Stimulated activated naive CD8-positive, alpha-beta T cell treated with anti-CD3 and anti-CD28 coated beads, Interleukin-15, Interleukin-2, amounts not matched to agents 100 ng/mL and 50 ng/mL, for 24 hours (primary cell): ENCODE measurements around the gene PACSIN2.
"Not testable (repeated sequence)": the region's sequence is repeated elsewhere in the genome, so short reads cannot be mapped to it uniquely, and the experiment has no call there.

Source experiments
- H3K27ac Mint-ChIP-seq: one replicate; pipeline ENCODE4 v1.8.0; 2021; ENCODE audit warnings: mild to moderate bottlenecking, mixed read lengths
- H3K27me3 Mint-ChIP-seq: one replicate; pipeline ENCODE4 v1.8.0; 2021; ENCODE audit warnings: mixed read lengths
- H3K36me3 Mint-ChIP-seq: one replicate; pipeline ENCODE4 v1.8.0; 2021; ENCODE audit warnings: low read depth, mixed read lengths
- H3K4me1 Mint-ChIP-seq: one replicate; pipeline ENCODE4 v1.8.0; 2021; ENCODE audit warnings: low read depth, mixed read lengths
- H3K4me3 Mint-ChIP-seq: one replicate; pipeline ENCODE4 v1.8.0; 2021; ENCODE audit warnings: mild to moderate bottlenecking, mixed read lengths
- H3K9me3 Mint-ChIP-seq: one replicate; pipeline ENCODE4 v1.8.0; 2021; ENCODE audit warnings: mixed read lengths

Gene PACSIN2

DNA sequence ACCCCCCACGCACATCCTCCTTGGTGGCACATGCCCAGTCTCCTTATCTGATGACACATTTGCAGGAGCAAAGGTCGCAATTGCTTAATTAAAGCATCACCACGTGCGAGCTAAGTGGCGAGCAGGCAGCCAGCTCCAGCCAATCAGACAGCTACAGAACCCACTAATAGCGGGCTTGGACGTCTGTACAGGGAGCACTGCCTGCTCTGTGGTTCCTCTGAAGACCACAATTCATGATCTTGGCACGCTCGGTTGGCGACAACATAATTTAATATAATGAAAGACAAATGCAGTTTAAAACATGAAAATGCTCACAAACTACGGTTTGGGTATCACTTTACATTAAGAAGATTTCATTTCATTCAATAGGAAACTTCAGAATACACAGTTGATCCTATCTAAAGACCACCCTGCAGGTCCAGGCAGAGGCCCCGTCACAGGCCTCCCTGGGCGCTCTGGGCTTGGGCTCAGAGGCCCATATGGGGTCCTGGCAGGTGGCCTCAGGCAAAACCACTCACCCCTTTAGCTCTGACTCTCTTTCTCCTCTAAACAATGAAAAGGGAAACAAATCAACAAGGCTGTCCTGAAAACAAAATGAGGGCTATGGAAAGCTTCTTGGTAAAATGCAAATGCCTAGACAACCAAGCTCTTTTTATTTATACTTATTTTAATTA is 10.4 kb downstream of the PACSIN2 start:
- H3K4me3 Mint-ChIP-seq: peak overlapping the region; percentile 33
- H3K27me3 Mint-ChIP-seq: no peaks in the 10 kb centered on the region
- H3K36me3 Mint-ChIP-seq: peaks cover 5% of the 10 kb centered on the region
- peaks cover 93% of the 10 kb centered on the region for H3K4me1 Mint-ChIP-seq
- H3K27ac Mint-ChIP-seq: peak overlapping the region; percentile 62
- no peaks in the 10 kb centered on the region for H3K9me3 Mint-ChIP-seq

DNA sequence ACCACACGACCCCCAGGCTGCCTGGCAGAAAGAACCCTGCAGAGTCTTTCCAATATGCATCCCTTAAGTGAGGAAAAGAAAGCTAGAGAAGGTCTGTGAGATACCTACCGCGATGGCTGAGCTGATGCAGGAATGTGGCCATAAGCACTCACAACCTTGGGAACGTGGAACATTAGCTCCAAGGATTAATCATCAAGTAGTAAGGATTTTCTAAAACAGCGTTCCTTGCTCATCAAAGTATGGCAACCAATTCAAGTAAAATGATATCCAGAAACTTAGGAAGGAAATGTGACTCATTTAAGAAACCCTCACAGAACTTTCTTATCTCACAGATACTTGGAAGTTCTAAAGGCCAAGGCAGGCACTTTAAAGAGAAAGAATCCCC is 12.8 kb downstream of the PACSIN2 start:
- Mint-ChIP-seq H3K4me1 (peaks cover 97% of the 10 kb centered on the region), H3K27ac (peak overlapping the region; percentile 19), H3K27me3 (no peaks in the 10 kb centered on the region), H3K9me3 (no peaks in the 10 kb centered on the region), H3K36me3 (peaks cover 5% of the 10 kb centered on the region), H3K4me3 (peak overlapping the region; percentile 5)

GRCh38 chr22:43001271-43002201 is 13.4 kb downstream of the PACSIN2 start:
- Mint-ChIP-seq H3K27me3 (no peaks in the 10 kb centered on the region), H3K27ac (peak overlapping the region; percentile 38), H3K36me3 (peaks cover 5% of the 10 kb centered on the region), H3K9me3 (no peaks in the 10 kb centered on the region), H3K4me1 (peaks cover 92% of the 10 kb centered on the region), H3K4me3 (peak overlapping the region; percentile 5)

DNA sequence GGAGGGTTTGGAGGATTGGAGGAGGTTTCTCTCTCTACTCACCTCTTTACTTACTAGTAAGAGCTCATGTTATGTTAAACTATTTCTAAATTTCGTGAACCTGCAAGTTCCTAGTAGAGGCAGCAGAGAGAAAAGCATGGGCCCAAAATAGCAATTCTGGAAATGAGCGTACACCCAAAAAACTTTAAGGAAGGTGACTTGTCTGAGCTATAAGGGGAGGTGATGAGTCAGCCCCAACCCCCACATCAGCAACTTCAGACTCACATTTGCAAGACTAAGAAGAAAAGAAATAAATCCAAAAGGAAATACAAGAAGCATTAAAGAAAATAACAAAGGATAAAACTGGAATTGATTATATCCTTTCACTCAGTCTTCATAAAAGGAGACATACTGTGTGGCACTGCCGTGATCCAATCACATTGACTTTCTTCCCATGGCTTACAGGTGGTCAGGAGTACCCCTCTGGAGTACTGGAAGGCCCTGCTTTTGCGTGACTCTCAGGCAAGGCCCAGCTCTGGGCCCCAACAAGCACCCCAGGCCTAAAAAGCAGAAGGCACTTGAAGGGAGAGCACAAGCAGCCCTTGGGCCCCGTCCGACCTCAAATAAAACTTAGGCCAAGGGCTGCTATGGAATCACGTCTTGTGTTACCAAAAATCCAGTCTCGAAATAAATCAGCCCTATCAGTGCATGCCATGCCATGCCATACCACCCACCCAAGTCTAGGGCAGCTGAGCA is 14.3 kb downstream of the PACSIN2 start:
- Mint-ChIP-seq H3K27me3 (no peaks in the 10 kb centered on the region), H3K36me3 (peaks cover 5% of the 10 kb centered on the region), H3K4me1 (peaks cover 86% of the 10 kb centered on the region), H3K27ac (peak overlapping the region; percentile 82), H3K9me3 (no peaks in the 10 kb centered on the region), H3K4me3 (peak overlapping the region; percentile 58)

DNA sequence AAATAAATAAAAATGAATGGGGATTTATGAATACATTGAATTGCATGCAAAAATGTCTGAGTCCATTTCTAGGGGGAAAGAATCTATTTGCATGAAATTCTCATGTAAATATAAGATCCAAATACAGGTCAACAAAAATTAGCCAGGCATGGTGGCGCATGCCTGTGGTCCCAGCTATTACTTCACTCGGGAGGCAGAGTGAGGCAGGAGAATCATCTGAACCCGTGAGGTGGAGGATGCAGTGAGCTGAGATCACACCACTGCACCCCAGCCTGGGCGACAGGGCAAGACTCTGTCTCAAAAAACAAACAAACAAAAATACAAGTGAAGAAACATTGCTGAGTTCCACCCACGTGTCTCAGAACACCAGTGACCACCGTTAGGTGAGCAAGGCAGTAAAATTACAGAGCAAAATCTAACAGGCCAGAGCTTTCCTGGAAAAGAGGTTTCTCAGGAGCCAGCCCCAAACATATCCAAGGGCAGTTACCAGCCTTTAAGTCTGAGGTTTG is 17.3 kb downstream of the PACSIN2 start:
- peaks cover 74% of the 10 kb centered on the region for H3K4me1 Mint-ChIP-seq
- no peaks in the 10 kb centered on the region for H3K27me3 Mint-ChIP-seq
- no peaks in the 10 kb centered on the region for H3K36me3 Mint-ChIP-seq
- H3K9me3 Mint-ChIP-seq: no peaks in the 10 kb centered on the region
- peak overlapping the region; percentile 62 for H3K27ac Mint-ChIP-seq
- no peak overlapping the region for H3K4me3 Mint-ChIP-seq

GRCh38 chr22:42996646-42997365 is 18.1 kb downstream of the PACSIN2 start:
- Mint-ChIP-seq H3K27me3 (no peaks in the 10 kb centered on the region), H3K4me1 (peaks cover 68% of the 10 kb centered on the region), H3K4me3 (no peak overlapping the region)

GRCh38 chr22:42995654-42996053 is 19.3 kb downstream of the PACSIN2 start:
- not testable (repeated sequence) for H3K27me3 Mint-ChIP-seq, H3K36me3 Mint-ChIP-seq, H3K27ac Mint-ChIP-seq, H3K9me3 Mint-ChIP-seq, H3K4me3 Mint-ChIP-seq
- H3K4me1 Mint-ChIP-seq: peaks cover 68% of the 10 kb centered on the region

More at GRCh38 chr22:42996646-42997365, 18.1 kb downstream of the PACSIN2 start:
- Mint-ChIP-seq H3K9me3 (no peaks in the 10 kb centered on the region), H3K27ac (no peak overlapping the region), H3K36me3 (no peaks in the 10 kb centered on the region)

- no peaks in the 10 kb centered on the region for H3K36me3 Mint-ChIP-seq
- H3K4me1 Mint-ChIP-seq: peaks cover 67% of the 10 kb centered on the region
- no peak overlapping the region for H3K27ac Mint-ChIP-seq
- H3K4me3 Mint-ChIP-seq: no peak overlapping the region
- H3K9me3 Mint-ChIP-seq: no peaks in the 10 kb centered on the region
- H3K27me3 Mint-ChIP-seq: no peaks in the 10 kb centered on the region
Observed at GRCh38 chr22:42994917-42995562, 19.9 kb downstream of the PACSIN2 start.

DNA sequence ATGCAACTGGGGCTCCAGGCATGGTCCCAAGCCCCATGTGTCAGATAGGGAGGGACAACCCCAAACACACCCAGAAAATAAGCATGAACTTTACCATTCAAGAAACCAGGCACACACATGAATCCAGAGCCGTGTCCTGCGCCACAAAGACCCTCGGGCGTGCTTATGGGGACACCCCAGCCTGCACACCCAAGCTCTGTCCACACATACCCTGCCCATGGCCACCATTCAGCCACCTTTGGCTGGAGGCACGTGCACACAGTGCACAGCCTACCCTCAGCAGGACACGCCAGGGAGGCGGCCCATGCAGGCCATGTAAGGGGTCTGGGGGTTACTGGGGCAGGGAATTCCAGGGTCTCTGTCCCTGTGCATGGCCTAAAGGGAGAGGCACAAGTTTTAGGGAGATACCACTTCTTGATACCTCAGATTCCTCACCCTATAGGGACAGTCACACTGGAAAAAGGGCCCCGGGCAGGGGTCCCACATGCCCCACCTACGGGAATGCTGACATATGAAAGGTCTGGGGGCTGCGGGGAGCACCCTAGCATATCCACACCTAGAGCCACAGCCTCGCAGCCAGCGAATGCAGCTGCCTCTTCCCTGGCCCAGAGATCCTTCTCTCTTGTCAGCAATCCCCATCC is 20.6 kb downstream of the PACSIN2 start:
- Mint-ChIP-seq H3K27me3 (no peaks in the 10 kb centered on the region), H3K36me3 (no peaks in the 10 kb centered on the region), H3K4me1 (peaks cover 61% of the 10 kb centered on the region), H3K4me3 (no peak overlapping the region), H3K27ac (no peak overlapping the region), H3K9me3 (no peaks in the 10 kb centered on the region)

DNA sequence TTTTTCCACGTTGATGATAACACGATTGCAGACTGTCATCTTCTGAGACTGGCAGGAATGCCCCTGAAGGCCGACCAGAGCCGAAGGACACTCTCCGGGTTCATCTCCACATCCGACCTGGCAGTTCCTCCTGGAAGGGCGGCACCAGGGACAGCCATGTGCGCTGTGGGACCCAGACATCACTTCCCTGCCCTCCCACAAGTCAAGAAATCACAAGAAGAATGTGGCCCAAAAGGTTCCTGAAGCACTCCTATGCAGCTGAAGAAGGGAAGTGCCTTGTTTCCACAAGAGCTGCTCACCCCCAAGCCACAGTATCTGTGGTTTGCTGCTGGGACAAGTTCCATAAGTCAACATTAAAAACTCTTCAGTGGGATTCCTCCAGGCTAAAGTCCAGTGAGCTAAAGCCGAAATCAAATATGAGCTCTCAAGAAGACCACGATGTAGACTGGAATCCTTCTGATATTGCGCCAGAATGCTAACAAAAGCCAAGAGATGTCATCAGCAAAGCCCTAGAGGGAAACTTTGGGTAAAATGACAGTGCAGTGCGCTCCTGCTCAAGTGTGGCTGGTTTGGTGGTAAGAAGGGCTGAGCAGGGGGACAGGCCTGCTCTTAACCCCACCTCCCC is 21.2 kb downstream of the PACSIN2 start:
- Mint-ChIP-seq H3K9me3 (no peaks in the 10 kb centered on the region), H3K27ac (no peak overlapping the region), H3K27me3 (no peaks in the 10 kb centered on the region), H3K4me1 (peaks cover 54% of the 10 kb centered on the region), H3K36me3 (no peaks in the 10 kb centered on the region), H3K4me3 (no peak overlapping the region)

GRCh38 chr22:42992886-42993479 is 22.0 kb downstream of the PACSIN2 start:
- H3K9me3 Mint-ChIP-seq: no peaks in the 10 kb centered on the region
- no peak overlapping the region for H3K4me3 Mint-ChIP-seq
- no peaks in the 10 kb centered on the region for H3K36me3 Mint-ChIP-seq
- peaks cover 47% of the 10 kb centered on the region for H3K4me1 Mint-ChIP-seq
- H3K27ac Mint-ChIP-seq: no peak overlapping the region
- no peaks in the 10 kb centered on the region for H3K27me3 Mint-ChIP-seq

GRCh38 chr22:42992092-42992491 is 22.9 kb downstream of the PACSIN2 start:
- no peaks in the 10 kb centered on the region for H3K36me3 Mint-ChIP-seq
- H3K27ac Mint-ChIP-seq: no peak overlapping the region
- no peaks in the 10 kb centered on the region for H3K9me3 Mint-ChIP-seq
- peaks cover 41% of the 10 kb centered on the region for H3K4me1 Mint-ChIP-seq
- H3K27me3 Mint-ChIP-seq: no peaks in the 10 kb centered on the region
- H3K4me3 Mint-ChIP-seq: no peak overlapping the region
